OCI-LY7 (cell line): ENCODE data around the gene P2RY1. TPM values are rescaled to one million over a fixed set of nuclear protein-coding genes. Genes with fewer than 3 reads are reported as not detected.

Experiments
- small RNA-seq: library from RNA; depleted of rRNA; stranded (forward); fragments of <200 nt; gene quantifications from one replicate; pipeline ENCODE3, GENCODE V24; 2014
- total RNA-seq, 2 experiments: library from RNA; depleted of rRNA in 1 of 2; stranded (reverse); fragments of >200 nt in 1 of 2; shearing (Covaris generic) in 1 of 2; gene quantifications; 2 replicates each; pipeline ENCODE4 v1.2.3, GENCODE V29; 2014 to 2022

P2RY1 gene
- total RNA-seq, 2 experiments from 2014 or later = not detected

Small RNA genes lying within 50 kb of the gene (small RNA-seq; reads per million reads assigned to genes)
- gene ATP5MGP5 = not detected
